ENCODE results near the gene ENPEP.
A peak's percentile ranks its signal among the peaks of the same experiment; 100 is the strongest.
"Not testable (repeated sequence)": the region's sequence is repeated elsewhere in the genome, so short reads cannot be mapped to it uniquely, and the experiment has no call there.

The ENPEP gene

GRCh38 chr4:110550260-110550659, 74.3 kb downstream of the ENPEP start:
- no peaks in the 10 kb centered on the region for H3K9me3 ChIP-seq (ENCODE audit: severe bottlenecking)
- H3K4me1 ChIP-seq (ENCODE audit: insufficient read depth, poor library complexity, severe bottlenecking): peaks cover 10% of the 10 kb centered on the region
- no peak overlapping the region for H3K27ac ChIP-seq (ENCODE audit: poor library complexity, severe bottlenecking)
- H3K4me3 ChIP-seq (ENCODE audit: severe bottlenecking): no peak overlapping the region
- peak; percentile 36; the same call in 1 of the 3 replicates for ATAC-seq (ENCODE audit: low read depth)
- DNase-seq (ENCODE audit: low spot score): no peak
- no peak for TF ChIP-seq CTCF (IDR thresholded peaks at IDR 0.05; ENCODE audit: poor library complexity, severe bottlenecking)
- no peaks in the 10 kb centered on the region for H3K27me3 ChIP-seq (ENCODE audit: insufficient read depth, poor library complexity, severe bottlenecking)
- no peaks in the 10 kb centered on the region for H3K36me3 ChIP-seq (ENCODE audit: low read depth)

GRCh38 chr4:110553197-110553596, 77.2 kb downstream of the ENPEP start:
- ATAC-seq (ENCODE audit: low read depth) (no peak), DNase-seq (ENCODE audit: low spot score) (no peak)
- no peaks in the 10 kb centered on the region for H3K27me3 ChIP-seq (ENCODE audit: insufficient read depth, poor library complexity, severe bottlenecking)
- H3K27ac ChIP-seq (ENCODE audit: poor library complexity, severe bottlenecking): no peak overlapping the region
- no peaks in the 10 kb centered on the region for H3K9me3 ChIP-seq (ENCODE audit: severe bottlenecking)
- TF ChIP-seq CTCF (IDR thresholded peaks at IDR 0.05; ENCODE audit: poor library complexity, severe bottlenecking): no peak
- H3K4me3 ChIP-seq (ENCODE audit: severe bottlenecking): no peak overlapping the region
- no peaks in the 10 kb centered on the region for H3K36me3 ChIP-seq (ENCODE audit: low read depth)
- peaks cover 10% of the 10 kb centered on the region for H3K4me1 ChIP-seq (ENCODE audit: insufficient read depth, poor library complexity, severe bottlenecking)

- Histone ChIP-seq H3K4me3 (ENCODE audit: severe bottlenecking) (no peak overlapping the region), H3K27me3 (ENCODE audit: insufficient read depth, poor library complexity, severe bottlenecking) (no peaks in the 10 kb centered on the region), H3K4me1 (ENCODE audit: insufficient read depth, poor library complexity, severe bottlenecking) (no peaks in the 10 kb centered on the region), H3K27ac (ENCODE audit: poor library complexity, severe bottlenecking) (no peak overlapping the region), H3K36me3 (ENCODE audit: low read depth) (no peaks in the 10 kb centered on the region), H3K9me3 (ENCODE audit: severe bottlenecking) (no peaks in the 10 kb centered on the region)
- TF ChIP-seq CTCF (IDR thresholded peaks at IDR 0.05; ENCODE audit: poor library complexity, severe bottlenecking): no peak
- DNase-seq (ENCODE audit: low spot score) (no peak), ATAC-seq (ENCODE audit: low read depth) (no peak)
These were observed 91.3 kb downstream of the ENPEP start for GRCh38 chr4:110567214-110567613.

GRCh38 chr4:110576696-110577095, 100.7 kb downstream of the ENPEP start:
- not testable (repeated sequence) for ATAC-seq (ENCODE audit: low read depth); H3K27me3 ChIP-seq (ENCODE audit: insufficient read depth, poor library complexity, severe bottlenecking); DNase-seq (ENCODE audit: low spot score); H3K4me3 ChIP-seq (ENCODE audit: severe bottlenecking); H3K27ac ChIP-seq (ENCODE audit: poor library complexity, severe bottlenecking); H3K4me1 ChIP-seq (ENCODE audit: insufficient read depth, poor library complexity, severe bottlenecking); H3K36me3 ChIP-seq (ENCODE audit: low read depth); H3K9me3 ChIP-seq (ENCODE audit: severe bottlenecking)

- peak; percentile 84 for TF ChIP-seq CTCF (IDR thresholded peaks at IDR 0.05; ENCODE audit: poor library complexity, severe bottlenecking)
- ATAC-seq (ENCODE audit: low read depth) (peak; percentile 87), DNase-seq (ENCODE audit: low spot score) (no peak)
- Histone ChIP-seq H3K4me1 (ENCODE audit: insufficient read depth, poor library complexity, severe bottlenecking) (no peaks in the 10 kb centered on the region), H3K27me3 (ENCODE audit: insufficient read depth, poor library complexity, severe bottlenecking) (no peaks in the 10 kb centered on the region), H3K4me3 (ENCODE audit: severe bottlenecking) (no peak overlapping the region), H3K36me3 (ENCODE audit: low read depth) (no peaks in the 10 kb centered on the region), H3K9me3 (ENCODE audit: severe bottlenecking) (no peaks in the 10 kb centered on the region), H3K27ac (ENCODE audit: poor library complexity, severe bottlenecking) (no peak overlapping the region)
These were observed 110.3 kb downstream of the ENPEP start for GRCh38 chr4:110586131-110586850.

Data from RWPE2 (cell line).